Peyer's patch (tissue), 4 donors: ENCODE results near the gene NAT8L. TPM values are rescaled to one million over a fixed set of nuclear protein-coding genes. Genes with fewer than 3 reads are reported as not detected.
A peak's percentile ranks its signal among the peaks of the same experiment; 100 is the strongest.

Source experiments
- DNase-seq, 3 donors: peaks; one replicate each; pipeline ENCODE4 v3.0.0-alpha.2; 2017 to 2019
- H3K27ac ChIP-seq, 4 donors: fragments of 200-600 bp; sonication (generic); one replicate each; pipeline ENCODE4 v1.5.1; 2016 to 2019
- H3K27me3 ChIP-seq, 2 donors: fragments of 200-600 bp; sonication (generic); one replicate each; pipeline ENCODE4 v1.5.1; 2019
- H3K36me3 ChIP-seq, 3 donors: fragments of 200-600 bp; sonication (generic); one replicate each; pipeline ENCODE4 v1.5.1; 2016 to 2019
- H3K4me1 ChIP-seq, 4 donors: fragments of 200-600 bp; sonication (generic); one replicate each; pipeline ENCODE4 v1.5.1; 2016 to 2019
- H3K4me3 ChIP-seq, 4 donors: fragments of 200-600 bp; sonication (generic); 1 replicate in 3 of 4; 2 replicates in 1 of 4; pipeline ENCODE4 v1.5.1; 2016 to 2019; ENCODE audit warnings: mild to moderate bottlenecking in 1 of 4
- H3K9me3 ChIP-seq, 4 donors: fragments of 200-600 bp; sonication (generic); one replicate each; pipeline ENCODE4 v1.5.1; 2016 to 2019; ENCODE audit warnings: mild to moderate bottlenecking in 1 of 4
- POLR2A ChIP-seq, 2 donors: fragments of 450-650 bp; IDR thresholded peaks; one replicate each; pipeline ENCODE4 v1.5.1; 2017; ENCODE audit warnings: antibody characterized with exemption in 2 of 2, mild to moderate bottlenecking in 2 of 2, moderate library complexity in 2 of 2
- total RNA-seq, 4 donors: library from RNA; depleted of rRNA; stranded (reverse); fragments of >200 nt; gene quantifications; one replicate each; pipeline ENCODE4 v1.1.0, GENCODE V29; 2016
- TF ChIP-seq, protein P1 (sequence below), 6 experiments: fragments of 450-650 bp in 4 of 6; fragments of 200-600 bp in 2 of 6; sonication (generic) in 1 of 6; IDR thresholded peaks; one replicate each; pipeline ENCODE4 v1.5.1; 2017 to 2019; ENCODE audit warnings: antibody characterized with exemption in 6 of 6, mild to moderate bottlenecking in 3 of 6, moderate library complexity in 1 of 6

NAT8L gene
- total RNA-seq, 4 donors from 2014 or later, result 0.27 TPM; not detected in 3

GRCh38 chr4:2085496-2085901, 26.4 kb downstream of the NAT8L start:
- Histone ChIP-seq H3K27me3 (no peaks in the 10 kb centered on the region), H3K27ac (no peak overlapping the region), H3K36me3 (no peaks in the 10 kb centered on the region), H3K4me1 (no peaks in the 10 kb centered on the region), H3K4me3 (no peak overlapping the region), H3K9me3 (no peaks in the 10 kb centered on the region)
- TF ChIP-seq, protein P1, sequence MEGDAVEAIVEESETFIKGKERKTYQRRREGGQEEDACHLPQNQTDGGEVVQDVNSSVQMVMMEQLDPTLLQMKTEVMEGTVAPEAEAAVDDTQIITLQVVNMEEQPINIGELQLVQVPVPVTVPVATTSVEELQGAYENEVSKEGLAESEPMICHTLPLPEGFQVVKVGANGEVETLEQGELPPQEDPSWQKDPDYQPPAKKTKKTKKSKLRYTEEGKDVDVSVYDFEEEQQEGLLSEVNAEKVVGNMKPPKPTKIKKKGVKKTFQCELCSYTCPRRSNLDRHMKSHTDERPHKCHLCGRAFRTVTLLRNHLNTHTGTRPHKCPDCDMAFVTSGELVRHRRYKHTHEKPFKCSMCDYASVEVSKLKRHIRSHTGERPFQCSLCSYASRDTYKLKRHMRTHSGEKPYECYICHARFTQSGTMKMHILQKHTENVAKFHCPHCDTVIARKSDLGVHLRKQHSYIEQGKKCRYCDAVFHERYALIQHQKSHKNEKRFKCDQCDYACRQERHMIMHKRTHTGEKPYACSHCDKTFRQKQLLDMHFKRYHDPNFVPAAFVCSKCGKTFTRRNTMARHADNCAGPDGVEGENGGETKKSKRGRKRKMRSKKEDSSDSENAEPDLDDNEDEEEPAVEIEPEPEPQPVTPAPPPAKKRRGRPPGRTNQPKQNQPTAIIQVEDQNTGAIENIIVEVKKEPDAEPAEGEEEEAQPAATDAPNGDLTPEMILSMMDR (IDR thresholded peaks at IDR 0.05), result no peak
- TF ChIP-seq POLR2A (IDR thresholded peaks at IDR 0.05), result no peak
- DNase-seq, result no peak

- H3K9me3 ChIP-seq, result no peaks in the 10 kb centered on the region
- H3K4me3 ChIP-seq, result no peak overlapping the region
- H3K27me3 ChIP-seq, result no peaks in the 10 kb centered on the region
- no peaks in the 10 kb centered on the region for H3K36me3 ChIP-seq
- DNase-seq, result no peak
- H3K4me1 ChIP-seq, result no peaks in the 10 kb centered on the region
- no peak for TF ChIP-seq POLR2A (IDR thresholded peaks at IDR 0.05)
- TF ChIP-seq, protein P1 (IDR thresholded peaks at IDR 0.05), result peak in 1 of 6 experiments; percentile 7
- H3K27ac ChIP-seq, result no peak overlapping the region
These were observed 28.0 kb downstream of the NAT8L start for GRCh38 chr4:2087170-2087569.

DNA sequence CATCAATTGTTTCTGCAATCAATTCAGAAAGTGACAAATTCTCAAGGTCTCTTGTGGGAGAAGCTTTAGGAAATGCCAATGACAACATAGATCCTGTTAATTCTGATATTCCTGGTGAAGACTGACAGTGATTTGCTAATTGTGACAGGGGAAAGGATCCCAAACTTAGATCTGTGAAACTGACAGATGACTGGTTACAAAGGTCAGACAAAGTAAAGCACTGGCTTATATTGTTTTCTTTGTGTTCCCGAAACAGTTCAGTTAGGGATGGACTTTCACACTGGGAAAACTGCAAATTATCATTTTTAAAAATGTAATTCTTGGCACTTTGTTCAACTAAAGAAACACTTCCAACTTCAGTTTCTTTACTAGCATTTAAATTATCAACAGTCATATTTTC, 30.1 kb downstream of the NAT8L start:
- H3K4me1 ChIP-seq, result no peaks in the 10 kb centered on the region
- no peak overlapping the region for H3K4me3 ChIP-seq
- H3K36me3 ChIP-seq, result no peaks in the 10 kb centered on the region
- no peak for TF ChIP-seq POLR2A (IDR thresholded peaks at IDR 0.05)
- TF ChIP-seq, protein P1 (IDR thresholded peaks at IDR 0.05), result no peak
- no peak overlapping the region for H3K27ac ChIP-seq
- DNase-seq, result no peak
- no peaks in the 10 kb centered on the region for H3K27me3 ChIP-seq
- H3K9me3 ChIP-seq, result no peaks in the 10 kb centered on the region

DNA sequence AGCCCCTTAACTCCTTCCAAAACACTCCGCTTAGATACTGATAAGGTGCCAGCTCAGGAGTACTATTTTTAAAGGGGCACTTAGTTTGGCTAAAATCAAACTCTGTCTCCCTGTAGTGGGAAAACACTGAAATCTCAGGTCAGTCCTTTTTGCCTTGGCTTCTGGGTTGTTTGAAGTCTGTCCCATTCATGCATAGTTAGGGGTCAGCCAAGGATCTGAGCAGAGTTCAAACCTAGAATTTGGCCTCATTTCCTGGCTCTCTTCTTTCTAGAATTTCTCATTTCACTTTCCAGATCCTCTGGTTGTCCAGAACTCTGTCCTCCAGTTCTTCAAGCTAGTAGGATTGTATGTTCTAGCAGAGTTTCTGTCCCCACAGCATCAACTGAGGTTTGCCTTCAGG, 31.5 kb downstream of the NAT8L start:
- Histone ChIP-seq H3K4me1 (no peaks in the 10 kb centered on the region), H3K27ac (no peak overlapping the region), H3K36me3 (no peaks in the 10 kb centered on the region), H3K27me3 (no peaks in the 10 kb centered on the region), H3K4me3 (no peak overlapping the region), H3K9me3 (peaks cover 0 to under 1% (median 0%) of the 10 kb centered on the region in 4 donors)
- DNase-seq, result no peak
- no peak for TF ChIP-seq POLR2A (IDR thresholded peaks at IDR 0.05)
- TF ChIP-seq, protein P1 (IDR thresholded peaks at IDR 0.05), result no peak

DNA sequence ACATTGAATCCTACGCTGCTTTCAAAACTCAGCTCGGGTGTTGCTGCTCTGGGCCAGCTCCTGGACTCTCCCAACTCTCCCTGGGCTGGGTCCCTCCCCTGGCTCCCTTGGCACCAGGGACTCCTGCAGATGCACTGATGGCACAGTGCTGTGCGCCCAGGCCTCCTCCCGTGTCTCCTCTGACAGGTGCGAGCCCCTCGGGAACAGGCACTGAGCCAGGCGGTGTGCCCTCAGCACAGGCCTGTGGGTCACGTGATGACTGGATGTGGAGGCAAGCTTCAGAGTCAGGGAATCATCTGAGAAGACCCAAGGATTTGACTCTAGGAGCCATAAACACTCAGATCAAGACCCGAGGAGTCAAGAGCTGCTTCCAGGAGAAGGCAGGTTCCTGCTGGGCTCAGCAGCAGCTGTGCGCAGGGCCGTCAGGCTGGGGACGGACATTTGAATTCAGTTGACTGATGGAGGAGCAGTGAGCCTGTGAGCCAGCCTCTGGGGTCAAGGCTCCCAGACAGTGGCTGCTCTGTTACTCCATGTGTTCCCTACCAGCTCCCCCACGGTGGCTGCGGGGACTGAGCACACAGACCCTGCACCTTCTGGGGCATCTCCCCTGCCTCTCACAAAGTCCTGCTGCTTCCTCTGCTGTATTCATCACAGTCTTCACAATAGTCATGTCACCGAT, 33.0 kb downstream of the NAT8L start:
- no peak for DNase-seq
- TF ChIP-seq, protein P1 (IDR thresholded peaks at IDR 0.05), result no peak
- TF ChIP-seq POLR2A (IDR thresholded peaks at IDR 0.05), result no peak

More for the DNA sequence above, 33.0 kb downstream of the NAT8L start:
- Histone ChIP-seq H3K27ac (no peak overlapping the region), H3K9me3 (peaks cover 0 to 4% (median 0%) of the 10 kb centered on the region in 4 donors), H3K36me3 (no peaks in the 10 kb centered on the region), H3K4me3 (no peak overlapping the region), H3K4me1 (no peaks in the 10 kb centered on the region), H3K27me3 (no peaks in the 10 kb centered on the region)
